ENCODE results near the gene LRRC8A. TPM values are rescaled to one million over a fixed set of nuclear protein-coding genes. Genes with fewer than 3 reads are reported as not detected.

LRRC8A gene
- polyA plus RNA-seq, 1 of the 3 experiments (the other 2 are of a cell fraction), result 30.4 TPM

DNA sequence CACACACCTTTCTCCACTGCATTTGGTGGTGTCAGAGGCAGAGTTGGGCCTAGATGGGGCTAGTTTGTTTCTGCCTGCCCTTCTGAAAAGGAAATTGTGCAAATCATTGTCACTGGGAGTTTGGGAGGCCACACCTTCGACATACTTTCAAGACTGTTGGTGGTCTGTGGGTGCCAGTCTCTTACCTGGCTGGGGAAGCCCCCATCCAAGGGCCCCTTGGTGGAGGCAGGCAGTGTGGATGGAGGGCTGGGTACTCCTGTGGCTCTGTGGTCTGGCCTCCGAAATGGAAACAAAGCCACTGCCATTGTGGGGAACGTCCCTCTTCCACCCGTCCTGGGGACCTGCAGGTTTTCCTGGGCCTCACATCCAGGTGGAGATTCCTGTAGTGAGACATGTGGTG is 27.9 kb downstream of the LRRC8A start:
- H3K27ac ChIP-seq (ENCODE audit: low read depth in 2 of 2, low read length in 1 of 2), result no peak overlapping the region
- H3K9ac ChIP-seq, result no peak overlapping the region
- H3K79me2 ChIP-seq (ENCODE audit: insufficient read depth), result peaks cover 57% of the 10 kb centered on the region
- no peak overlapping the region for H2AFZ ChIP-seq (ENCODE audit: low read depth)
- no peaks in the 10 kb centered on the region for H3K27me3 ChIP-seq (ENCODE audit: insufficient read depth)
- peaks cover 10% of the 10 kb centered on the region for H3F3A ChIP-seq (replicated peaks; ENCODE audit: insufficient read depth)
- H3K4me1 ChIP-seq (ENCODE audit: control insufficient read depth in 1 of 2, insufficient read depth in 2 of 2, low read depth in 1 of 2, low read length in 1 of 2), result peaks cover 3 to 23% of the 10 kb centered on the region in 2 experiments; a peak in 3 of 4 replicates
- CTCF ChIA-PET, result interaction anchor here (0.8 to 1.8 kb wide), 3 partner anchors 13 to 58 kb away, joined by 3 to 4 read pairs (median 3); no protein-coding TSS in a partner anchor
- peaks cover 13 to 29% of the 10 kb centered on the region in 2 experiments for H3K36me3 ChIP-seq (replicated peaks in 1 of 2; ENCODE audit: control insufficient read depth in 1 of 2, insufficient read depth in 2 of 2, low read length in 1 of 2)
- no peak overlapping the region for H3K4me2 ChIP-seq
- no peaks in the 10 kb centered on the region for H3K9me2 ChIP-seq
- POLR2A ChIA-PET, result no interaction called here
- DNase-seq, result no peak
- no peak overlapping the region for H3K4me3 ChIP-seq (ENCODE audit: low read depth in 2 of 2, low read length in 1 of 2)
- no peaks in the 10 kb centered on the region for H3K9me3 ChIP-seq
- WGBS (ENCODE audit: low lambda C conversion rate), result 91% methylated on average over 4 of the region's 4 CpGs
- no peaks in the 10 kb centered on the region for H4K20me1 ChIP-seq (ENCODE audit: insufficient read depth)
- no peak for TF ChIP-seq SMC3 (IDR thresholded peaks at IDR 0.05; ENCODE audit: low read depth, low read length)
- TF ChIP-seq MXI1 (IDR thresholded peaks at IDR 0.05; ENCODE audit: low read depth, low read length), result no peak
- TF ChIP-seq TCF12 (IDR thresholded peaks at IDR 0.05), result no peak
- TF ChIP-seq RAD21 (IDR thresholded peaks at IDR 0.05; ENCODE audit: low read length), result no peak
- TF ChIP-seq, protein P1, sequence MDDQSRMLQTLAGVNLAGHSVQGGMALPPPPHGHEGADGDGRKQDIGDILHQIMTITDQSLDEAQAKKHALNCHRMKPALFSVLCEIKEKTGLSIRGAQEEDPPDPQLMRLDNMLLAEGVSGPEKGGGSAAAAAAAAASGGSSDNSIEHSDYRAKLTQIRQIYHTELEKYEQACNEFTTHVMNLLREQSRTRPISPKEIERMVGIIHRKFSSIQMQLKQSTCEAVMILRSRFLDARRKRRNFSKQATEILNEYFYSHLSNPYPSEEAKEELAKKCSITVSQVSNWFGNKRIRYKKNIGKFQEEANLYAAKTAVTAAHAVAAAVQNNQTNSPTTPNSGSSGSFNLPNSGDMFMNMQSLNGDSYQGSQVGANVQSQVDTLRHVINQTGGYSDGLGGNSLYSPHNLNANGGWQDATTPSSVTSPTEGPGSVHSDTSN (IDR thresholded peaks at IDR 0.05), result no peak
- no peak for TF ChIP-seq YY1 (IDR thresholded peaks at IDR 0.05; ENCODE audit: low read depth)

DNA sequence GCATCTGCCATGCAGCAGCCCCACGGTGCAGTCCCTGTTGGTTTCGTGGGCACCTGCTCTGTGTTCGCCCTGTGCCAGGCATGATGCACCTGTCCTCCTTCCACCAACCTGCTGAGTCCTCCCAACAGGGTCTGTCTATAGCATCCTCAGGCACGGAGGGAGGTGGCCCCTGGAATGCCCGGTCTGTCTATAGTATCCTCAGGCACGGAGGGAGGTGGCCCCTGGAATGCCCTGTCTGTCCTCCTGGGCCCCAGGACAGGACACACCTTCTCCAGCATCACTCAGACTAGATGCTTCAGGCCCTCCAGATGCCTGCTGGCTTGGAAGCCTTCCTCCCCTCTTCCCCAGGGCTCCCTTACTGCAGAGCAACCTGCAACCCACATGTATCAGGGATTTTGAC is 29.0 kb downstream of the LRRC8A start:
- no peak overlapping the region for H3K9ac ChIP-seq
- ChIA-PET POLR2A (no interaction called here), CTCF (interaction anchor here (1.0 to 1.5 kb wide), 2 partner anchors 59 to 209 kb away, joined by 3 to 4 read pairs; partner anchors contain the start of gene PKN3)
- WGBS (ENCODE audit: low lambda C conversion rate), result 89% methylated on average over 3 of the region's 6 CpGs
- peak overlapping the region in 1 of 2 experiments; percentile 70; a peak in 2 of 4 replicates for H3K27ac ChIP-seq (ENCODE audit: low read depth in 2 of 2, low read length in 1 of 2)
- no peaks in the 10 kb centered on the region for H3K9me3 ChIP-seq
- H3F3A ChIP-seq (replicated peaks; ENCODE audit: insufficient read depth), result peaks cover 7% of the 10 kb centered on the region
- H3K4me2 ChIP-seq, result peak overlapping the region; percentile 77; the same call in 1 of the 2 replicates
- H3K4me3 ChIP-seq (ENCODE audit: low read depth in 2 of 2, low read length in 1 of 2), result no peak overlapping the region
- peaks cover 3 to 23% of the 10 kb centered on the region in 2 experiments; a peak in 3 of 4 replicates for H3K4me1 ChIP-seq (ENCODE audit: control insufficient read depth in 1 of 2, insufficient read depth in 2 of 2, low read depth in 1 of 2, low read length in 1 of 2)
- H3K9me2 ChIP-seq, result no peaks in the 10 kb centered on the region
- no peak overlapping the region for H2AFZ ChIP-seq (ENCODE audit: low read depth)
- peaks cover 56% of the 10 kb centered on the region for H3K79me2 ChIP-seq (ENCODE audit: insufficient read depth)
- no peak for TF ChIP-seq TAF1 (IDR thresholded peaks at IDR 0.05; ENCODE audit: borderline replicate concordance, low read depth, low read length)
- TF ChIP-seq, protein P1 (IDR thresholded peaks at IDR 0.05), result no peak
- TF ChIP-seq RCOR1 (IDR thresholded peaks at IDR 0.05; ENCODE audit: low read length), result no peak
- TF ChIP-seq CHD2 (IDR thresholded peaks at IDR 0.05; ENCODE audit: low read length, partially characterized antibody), result no peak
- no peak for TF ChIP-seq GATA2 (CRISPR knock-in tag; IDR thresholded peaks at IDR 0.05)
- TF ChIP-seq FOXM1 (IDR thresholded peaks at IDR 0.05; ENCODE audit: low read depth), result no peak
- TF ChIP-seq TEAD4 (IDR thresholded peaks at IDR 0.05; ENCODE audit: borderline replicate concordance, insufficient read depth), result no peak
- TF ChIP-seq JUND (IDR thresholded peaks at IDR 0.05), result no peak
- TF ChIP-seq EZH2phosphoT487 (IDR thresholded peaks at IDR 0.05; ENCODE audit: borderline replicate concordance, low read depth), result no peak
- no peak for TF ChIP-seq RAD21 (IDR thresholded peaks at IDR 0.05; ENCODE audit: low read length)
- TF ChIP-seq, protein P2, sequence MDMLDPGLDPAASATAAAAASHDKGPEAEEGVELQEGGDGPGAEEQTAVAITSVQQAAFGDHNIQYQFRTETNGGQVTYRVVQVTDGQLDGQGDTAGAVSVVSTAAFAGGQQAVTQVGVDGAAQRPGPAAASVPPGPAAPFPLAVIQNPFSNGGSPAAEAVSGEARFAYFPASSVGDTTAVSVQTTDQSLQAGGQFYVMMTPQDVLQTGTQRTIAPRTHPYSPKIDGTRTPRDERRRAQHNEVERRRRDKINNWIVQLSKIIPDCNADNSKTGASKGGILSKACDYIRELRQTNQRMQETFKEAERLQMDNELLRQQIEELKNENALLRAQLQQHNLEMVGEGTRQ (IDR thresholded peaks at IDR 0.05; ENCODE audit: borderline replicate concordance, low read depth, low read length), result no peak
- no peak for TF ChIP-seq FOXJ3 (CRISPR knock-in tag; IDR thresholded peaks at IDR 0.05)
- no peak for TF ChIP-seq EP300 (IDR thresholded peaks at IDR 0.05; ENCODE audit: borderline replicate concordance in 1 of 2, low read depth in 1 of 2, low read length in 1 of 2)
- no peak for TF ChIP-seq MEF2A (IDR thresholded peaks at IDR 0.05; ENCODE audit: borderline replicate concordance, low read depth)
- TF ChIP-seq, protein P3, sequence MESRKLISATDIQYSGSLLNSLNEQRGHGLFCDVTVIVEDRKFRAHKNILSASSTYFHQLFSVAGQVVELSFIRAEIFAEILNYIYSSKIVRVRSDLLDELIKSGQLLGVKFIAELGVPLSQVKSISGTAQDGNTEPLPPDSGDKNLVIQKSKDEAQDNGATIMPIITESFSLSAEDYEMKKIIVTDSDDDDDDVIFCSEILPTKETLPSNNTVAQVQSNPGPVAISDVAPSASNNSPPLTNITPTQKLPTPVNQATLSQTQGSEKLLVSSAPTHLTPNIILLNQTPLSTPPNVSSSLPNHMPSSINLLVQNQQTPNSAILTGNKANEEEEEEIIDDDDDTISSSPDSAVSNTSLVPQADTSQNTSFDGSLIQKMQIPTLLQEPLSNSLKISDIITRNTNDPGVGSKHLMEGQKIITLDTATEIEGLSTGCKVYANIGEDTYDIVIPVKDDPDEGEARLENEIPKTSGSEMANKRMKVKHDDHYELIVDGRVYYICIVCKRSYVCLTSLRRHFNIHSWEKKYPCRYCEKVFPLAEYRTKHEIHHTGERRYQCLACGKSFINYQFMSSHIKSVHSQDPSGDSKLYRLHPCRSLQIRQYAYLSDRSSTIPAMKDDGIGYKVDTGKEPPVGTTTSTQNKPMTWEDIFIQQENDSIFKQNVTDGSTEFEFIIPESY (IDR thresholded peaks at IDR 0.05; ENCODE audit: borderline replicate concordance, low read depth), result no peak
- TF ChIP-seq, protein P4, sequence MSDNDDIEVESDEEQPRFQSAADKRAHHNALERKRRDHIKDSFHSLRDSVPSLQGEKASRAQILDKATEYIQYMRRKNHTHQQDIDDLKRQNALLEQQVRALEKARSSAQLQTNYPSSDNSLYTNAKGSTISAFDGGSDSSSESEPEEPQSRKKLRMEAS (IDR thresholded peaks at IDR 0.05; ENCODE audit: low read depth), result no peak
- TF ChIP-seq SIN3A (IDR thresholded peaks at IDR 0.05; ENCODE audit: borderline replicate concordance, low read depth, low read length), result no peak
- TF ChIP-seq RFX5 (IDR thresholded peaks at IDR 0.05; ENCODE audit: low read length), result no peak
- no peak for TF ChIP-seq NRF1 (IDR thresholded peaks at IDR 0.05; ENCODE audit: low read depth, low read length)
- no peaks in the 10 kb centered on the region for H3K27me3 ChIP-seq (ENCODE audit: insufficient read depth)
- H4K20me1 ChIP-seq (ENCODE audit: insufficient read depth), result no peaks in the 10 kb centered on the region
- peaks cover 13 to 33% of the 10 kb centered on the region in 2 experiments for H3K36me3 ChIP-seq (replicated peaks in 1 of 2; ENCODE audit: control insufficient read depth in 1 of 2, insufficient read depth in 2 of 2, low read length in 1 of 2)
- no peak for DNase-seq
